Spleen (tissue), 7 donors: ENCODE results near the gene SLC6A20.

Source experiments
- CTCF ChIP-seq, 11 experiments: fragments of 200-600 bp in 7 of 11; fragments of 450-650 bp in 4 of 11; sonication (generic) in 4 of 11; IDR thresholded peaks in 8 of 11; conservative IDR thresholded peaks in 3 of 11; 1 replicate in 7 of 11; 2 replicates in 4 of 11; pipeline versions ENCODE4 v1.4.0 to v1.8.0; 2016 to 2021; ENCODE audit warnings: antibody characterized with exemption in 11 of 11, inconsistent platforms in 4 of 11, mild to moderate bottlenecking in 1 of 11
- POLR2A ChIP-seq, 3 donors: fragments of 450-650 bp; IDR thresholded peaks; one replicate each; pipeline ENCODE4 v1.5.1; 2017; ENCODE audit warnings: antibody characterized with exemption in 3 of 3, mild to moderate bottlenecking in 1 of 3
- POLR2AphosphoS5 ChIP-seq, 3 donors: sonication (generic); formaldehyde crosslinking; IDR thresholded peaks; one replicate each; pipeline ENCODE4 v1.5.1; 2017; ENCODE audit warnings: antibody characterized with exemption in 3 of 3
- donor health status: DM: no; HTN: no; CAD: no; lungs with moderate emphysema.
- donor health status: DM: no; HTN: no; CAD: no.
- donor health status: DM: no; HTN: no; CAD: no.

GRCh38 chr3:45800611-45801010 lies 4.3 kb upstream of the SLC6A20 start:
- TF ChIP-seq CTCF (IDR thresholded peaks at IDR 0.05 in 8 of 11, conservative IDR thresholded peaks at IDR 0.05 in 3 of 11) (no peak), POLR2A (IDR thresholded peaks at IDR 0.05) (no peak), POLR2AphosphoS5 (IDR thresholded peaks at IDR 0.05) (no peak)
